HepG2 (cell line): ENCODE measurements around the gene YIPF3.

ENCODE experiments used
- BCL3 ChIP-seq: sonication (generic); formaldehyde crosslinking; IDR thresholded peaks from 2 replicates; pipeline ENCODE4 v1.5.1; 2020; ENCODE audit warnings: mild to moderate bottlenecking, missing genetic modification reagents, moderate library complexity
- CREB3 ChIP-seq: sonication (generic); formaldehyde crosslinking; IDR thresholded peaks from 2 replicates; pipeline ENCODE4 v1.5.0; 2020; ENCODE audit warnings: missing genetic modification reagents
- ETS1 ChIP-seq: sonication (generic); formaldehyde crosslinking; IDR thresholded peaks from 2 replicates; pipeline ENCODE4 v1.4.0; 2020; ENCODE audit warnings: missing genetic modification reagents
- HCFC1 ChIP-seq: fragments of 150-350 bp; IDR thresholded peaks from 2 replicates; pipeline ENCODE4 v1.6.1; 2014; ENCODE audit warnings: low read depth, low read length
- MAX ChIP-seq: IDR thresholded peaks from 2 replicates; pipeline ENCODE4 v1.6.1; 2012; ENCODE audit warnings: inconsistent platforms
- RAD51 ChIP-seq: fragments of 450-650 bp; IDR thresholded peaks from 2 replicates; pipeline ENCODE4 v1.6.1; 2016; ENCODE audit warnings: borderline replicate concordance
- ZFY ChIP-seq: sonication (generic); formaldehyde crosslinking; IDR thresholded peaks from 2 replicates; pipeline ENCODE4 v1.4.0; 2020; ENCODE audit warnings: missing genetic modification reagents
- ZNF776 ChIP-seq: sonication (generic); formaldehyde crosslinking; IDR thresholded peaks from 2 replicates; pipeline ENCODE4 v1.4.0; 2020; ENCODE audit warnings: mild to moderate bottlenecking, missing genetic modification reagents

GRCh38 chr6:43469947-43470346, 46.8 kb downstream of the YIPF3 start:
- TF ChIP-seq CREB3 (CRISPR knock-in tag): no peak
- TF ChIP-seq BCL3 (CRISPR knock-in tag): no peak
- no peak for TF ChIP-seq ZNF776
- TF ChIP-seq HCFC1: no peak
- no peak for TF ChIP-seq ETS1 (CRISPR knock-in tag)
- TF ChIP-seq RAD51: no peak
- no peak for TF ChIP-seq MAX
- TF ChIP-seq ZFY (CRISPR knock-in tag): no peak
